Suppressor macrophage treated with lipopolysaccharide for 1 hour (primary cell): ENCODE results near the gene BCL7A.
"Not testable (repeated sequence)": the region's sequence is repeated elsewhere in the genome, so short reads cannot be mapped to it uniquely, and the experiment has no call there.

Experiments
- DNase-seq, 3 donors: peaks; one replicate each; pipeline ENCODE4 v3.0.0-alpha.2; 2020 to 2022

BCL7A gene

GRCh38 chr12:122028165-122028904 is 6.7 kb downstream of the BCL7A start:
- DNase-seq = no peak

GRCh38 chr12:122028905-122029560 is 7.3 kb downstream of the BCL7A start:
- no peak for DNase-seq

- DNase-seq = peak in 1 of 3 donors; percentile 7
Measured at GRCh38 chr12:122029620-122030423, 8.1 kb downstream of the BCL7A start.

GRCh38 chr12:122030424-122031035 is 8.8 kb downstream of the BCL7A start:
- no peak for DNase-seq

GRCh38 chr12:122031342-122032216 is 9.9 kb downstream of the BCL7A start:
- DNase-seq = peak; percentile 46 to 77 (median 60)

- DNase-seq = no peak
Measured at GRCh38 chr12:122032580-122032979, 10.9 kb downstream of the BCL7A start.

- DNase-seq = no peak
Measured at GRCh38 chr12:122035292-122035691, 13.6 kb downstream of the BCL7A start.

- no peak for DNase-seq
Measured at GRCh38 chr12:122036153-122036552, 14.5 kb downstream of the BCL7A start.

- DNase-seq = no peak
Measured at GRCh38 chr12:122040579-122041386, 19.1 kb downstream of the BCL7A start.

GRCh38 chr12:122041458-122041857 is 19.8 kb downstream of the BCL7A start:
- not testable (repeated sequence) for DNase-seq

GRCh38 chr12:122042910-122043309 is 21.2 kb downstream of the BCL7A start:
- no peak for DNase-seq

GRCh38 chr12:122043476-122043875 is 21.8 kb downstream of the BCL7A start:
- no peak for DNase-seq

- no peak for DNase-seq
Measured at GRCh38 chr12:122045262-122045661, 23.6 kb downstream of the BCL7A start.

- DNase-seq = no peak
Measured at GRCh38 chr12:122046145-122046544, 24.5 kb downstream of the BCL7A start.

- no peak for DNase-seq
Measured at GRCh38 chr12:122048151-122048550, 26.5 kb downstream of the BCL7A start.

GRCh38 chr12:122049827-122050226 is 28.1 kb downstream of the BCL7A start:
- no peak for DNase-seq

- no peak for DNase-seq
Measured at GRCh38 chr12:122050706-122051105, 29.0 kb downstream of the BCL7A start.

- DNase-seq = no peak
Measured at GRCh38 chr12:122051231-122051876, 29.7 kb downstream of the BCL7A start.

GRCh38 chr12:122052285-122052684 is 30.6 kb downstream of the BCL7A start:
- no peak for DNase-seq

- DNase-seq = no peak
Measured at GRCh38 chr12:122054842-122055520, 33.3 kb downstream of the BCL7A start.
